Measurements from ENCODE around the gene FCER2. TPM values are rescaled to one million over a fixed set of nuclear protein-coding genes. Genes with fewer than 3 reads are reported as not detected.

Gene FCER2
- polyA plus RNA-seq, 2 of the 4 experiments (the other 2 are of a cell fraction), result not detected

- no peak overlapping the region for H3K4me3 ChIP-seq
- no peak for TF ChIP-seq SMC3 (IDR thresholded peaks at IDR 0.05)
- TF ChIP-seq EHMT2 (IDR thresholded peaks at IDR 0.05; ENCODE audit: low read depth), result no peak
- TF ChIP-seq CBX8 (IDR thresholded peaks at IDR 0.05), result no peak
- no peak for TF ChIP-seq EP300 (IDR thresholded peaks at IDR 0.05)
- TF ChIP-seq, protein P1, sequence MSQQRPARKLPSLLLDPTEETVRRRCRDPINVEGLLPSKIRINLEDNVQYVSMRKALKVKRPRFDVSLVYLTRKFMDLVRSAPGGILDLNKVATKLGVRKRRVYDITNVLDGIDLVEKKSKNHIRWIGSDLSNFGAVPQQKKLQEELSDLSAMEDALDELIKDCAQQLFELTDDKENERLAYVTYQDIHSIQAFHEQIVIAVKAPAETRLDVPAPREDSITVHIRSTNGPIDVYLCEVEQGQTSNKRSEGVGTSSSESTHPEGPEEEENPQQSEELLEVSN (IDR thresholded peaks at IDR 0.05; ENCODE audit: borderline replicate concordance, low read depth), result no peak
- TF ChIP-seq PBX3 (IDR thresholded peaks at IDR 0.05), result no peak
- no peak for TF ChIP-seq TP53 (CRISPR knock-in tag; IDR thresholded peaks at IDR 0.05)
- no peak for TF ChIP-seq POLR2A (IDR thresholded peaks at IDR 0.05; ENCODE audit: low read length)
- TF ChIP-seq CBX2 (IDR thresholded peaks at IDR 0.05; ENCODE audit: borderline replicate concordance, low read depth), result no peak
- TF ChIP-seq ZFP36 (IDR thresholded peaks at IDR 0.05; ENCODE audit: borderline replicate concordance, partially characterized antibody), result no peak
- H3K4me2 ChIP-seq, result no peak overlapping the region
- ChIA-PET POLR2A (no interaction called here), CTCF (interaction anchor here (1.8 kb wide), 1 partner anchor 9 kb away, joined by 5 read pairs; no protein-coding TSS in a partner anchor)
- H3K4me1 ChIP-seq, result no peaks in the 10 kb centered on the region
- FAIRE-seq (no peak), ATAC-seq (no peak; a peak in 1 of 6 replicates), DNase-seq (ENCODE audit: low read depth in 1 of 2, low spot score in 1 of 2) (no peak)
- no peaks in the 10 kb centered on the region for H3K9me3 ChIP-seq
- H3K27ac ChIP-seq, result no peak overlapping the region
- 49% methylated on average over 5 of the region's 8 CpGs for WGBS (ENCODE audit: missing lambda C conversion rate)
These were observed 5.1 kb upstream of the FCER2 start for GRCh38 chr19:7706955-7707456.

DNA sequence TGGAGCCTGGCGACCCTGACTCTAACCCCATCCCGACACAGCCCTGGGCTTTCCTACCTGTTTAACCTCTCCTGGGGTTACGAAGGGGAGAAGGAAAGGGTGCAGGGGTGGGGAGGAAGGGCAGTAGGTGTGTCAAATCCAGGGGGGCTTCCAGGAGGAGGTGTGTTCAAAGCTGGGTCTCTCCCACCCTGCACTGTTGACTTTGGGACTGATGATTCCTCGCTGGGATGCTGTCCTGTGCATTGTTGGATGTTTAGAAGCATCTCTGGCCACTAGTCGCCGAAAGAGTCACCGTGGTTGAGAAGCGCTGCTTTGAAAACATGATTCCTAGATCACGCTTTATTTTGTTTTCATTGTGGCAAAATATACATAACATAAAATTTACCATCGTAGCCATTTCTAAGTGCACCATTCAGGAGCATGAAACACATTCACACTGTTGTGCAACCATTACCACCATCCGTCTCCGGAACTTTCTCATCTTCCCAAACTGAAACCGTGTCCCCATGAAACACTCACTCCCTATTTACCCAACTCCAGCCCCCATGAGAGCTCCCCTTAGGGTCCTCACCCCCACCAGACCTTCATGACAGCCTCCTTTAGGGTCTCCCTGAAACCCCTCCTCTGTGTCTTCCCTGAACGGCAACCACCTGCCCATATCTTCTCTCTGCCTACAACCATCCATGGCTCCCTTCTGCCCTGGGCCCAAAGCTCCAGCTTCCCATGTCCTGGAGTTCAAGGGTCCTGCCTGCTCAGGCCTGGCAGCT is 4.4 kb upstream of the FCER2 start:
- 72% methylated on average over 14 of the region's 14 CpGs for WGBS (ENCODE audit: missing lambda C conversion rate)
- FAIRE-seq, result no peak
- ChIA-PET POLR2A (no interaction called here), CTCF (interaction anchor here (1.8 kb wide), 1 partner anchor 9 kb away, joined by 5 read pairs; no protein-coding TSS in a partner anchor)
- Histone ChIP-seq H3K4me3 (no peak overlapping the region), H3K4me1 (no peaks in the 10 kb centered on the region), H3K27ac (no peak overlapping the region), H3K4me2 (no peak overlapping the region), H3K9me3 (no peaks in the 10 kb centered on the region)
- ATAC-seq, result no peak
- TF ChIP-seq HOXA7 (CRISPR knock-in tag; IDR thresholded peaks at IDR 0.05) (no peak), EP300 (IDR thresholded peaks at IDR 0.05) (no peak), RNF2 (IDR thresholded peaks at IDR 0.05; ENCODE audit: borderline replicate concordance, low read depth) (no peak), EHF (CRISPR knock-in tag; IDR thresholded peaks at IDR 0.05) (no peak), HOXB5 (CRISPR knock-in tag; IDR thresholded peaks at IDR 0.05) (no peak), ZC3H11A (IDR thresholded peaks at IDR 0.05) (no peak), ZNF302 (CRISPR knock-in tag; IDR thresholded peaks at IDR 0.05) (no peak), KDM5A (IDR thresholded peaks at IDR 0.05) (no peak), MYC (IDR thresholded peaks at IDR 0.05; ENCODE audit: borderline replicate concordance, low read length) (no peak), FOSL2 (IDR thresholded peaks at IDR 0.05) (no peak), FOSL2 (CRISPR knock-in tag; IDR thresholded peaks at IDR 0.05) (no peak), SREBF2 (IDR thresholded peaks at IDR 0.05) (no peak), JUN (IDR thresholded peaks at IDR 0.05) (no peak), HDAC2 (IDR thresholded peaks at IDR 0.05) (no peak), ZSCAN20 (CRISPR knock-in tag; IDR thresholded peaks at IDR 0.05) (no peak), RFX5 (IDR thresholded peaks at IDR 0.05) (no peak), ESRRA (IDR thresholded peaks at IDR 0.05; ENCODE audit: borderline replicate concordance, low read length) (no peak)
- TF ChIP-seq, protein P2, sequence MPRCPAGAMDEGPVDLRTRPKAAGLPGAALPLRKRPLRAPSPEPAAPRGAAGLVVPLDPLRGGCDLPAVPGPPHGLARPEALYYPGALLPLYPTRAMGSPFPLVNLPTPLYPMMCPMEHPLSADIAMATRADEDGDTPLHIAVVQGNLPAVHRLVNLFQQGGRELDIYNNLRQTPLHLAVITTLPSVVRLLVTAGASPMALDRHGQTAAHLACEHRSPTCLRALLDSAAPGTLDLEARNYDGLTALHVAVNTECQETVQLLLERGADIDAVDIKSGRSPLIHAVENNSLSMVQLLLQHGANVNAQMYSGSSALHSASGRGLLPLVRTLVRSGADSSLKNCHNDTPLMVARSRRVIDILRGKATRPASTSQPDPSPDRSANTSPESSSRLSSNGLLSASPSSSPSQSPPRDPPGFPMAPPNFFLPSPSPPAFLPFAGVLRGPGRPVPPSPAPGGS (IDR thresholded peaks at IDR 0.05), result no peak
- TF ChIP-seq, protein P3, sequence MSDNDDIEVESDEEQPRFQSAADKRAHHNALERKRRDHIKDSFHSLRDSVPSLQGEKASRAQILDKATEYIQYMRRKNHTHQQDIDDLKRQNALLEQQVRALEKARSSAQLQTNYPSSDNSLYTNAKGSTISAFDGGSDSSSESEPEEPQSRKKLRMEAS (IDR thresholded peaks at IDR 0.05), result no peak
- TF ChIP-seq, protein P4, sequence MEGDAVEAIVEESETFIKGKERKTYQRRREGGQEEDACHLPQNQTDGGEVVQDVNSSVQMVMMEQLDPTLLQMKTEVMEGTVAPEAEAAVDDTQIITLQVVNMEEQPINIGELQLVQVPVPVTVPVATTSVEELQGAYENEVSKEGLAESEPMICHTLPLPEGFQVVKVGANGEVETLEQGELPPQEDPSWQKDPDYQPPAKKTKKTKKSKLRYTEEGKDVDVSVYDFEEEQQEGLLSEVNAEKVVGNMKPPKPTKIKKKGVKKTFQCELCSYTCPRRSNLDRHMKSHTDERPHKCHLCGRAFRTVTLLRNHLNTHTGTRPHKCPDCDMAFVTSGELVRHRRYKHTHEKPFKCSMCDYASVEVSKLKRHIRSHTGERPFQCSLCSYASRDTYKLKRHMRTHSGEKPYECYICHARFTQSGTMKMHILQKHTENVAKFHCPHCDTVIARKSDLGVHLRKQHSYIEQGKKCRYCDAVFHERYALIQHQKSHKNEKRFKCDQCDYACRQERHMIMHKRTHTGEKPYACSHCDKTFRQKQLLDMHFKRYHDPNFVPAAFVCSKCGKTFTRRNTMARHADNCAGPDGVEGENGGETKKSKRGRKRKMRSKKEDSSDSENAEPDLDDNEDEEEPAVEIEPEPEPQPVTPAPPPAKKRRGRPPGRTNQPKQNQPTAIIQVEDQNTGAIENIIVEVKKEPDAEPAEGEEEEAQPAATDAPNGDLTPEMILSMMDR (IDR thresholded peaks at IDR 0.05), result no peak
- no peak for DNase-seq (ENCODE audit: low read depth in 1 of 2, low spot score in 1 of 2)
